Measurements from ENCODE around the gene SNAPIN.

- TF ChIP-seq CTCF (IDR thresholded peaks at IDR 0.05 in 4 of 5, conservative IDR thresholded peaks at IDR 0.05 in 1 of 5), result no peak
- TF ChIP-seq POLR2A (IDR thresholded peaks at IDR 0.05), result no peak
Observed at GRCh38 chr1:153678519-153679336, 20.2 kb downstream of the SNAPIN start, which contains the start of gene NPR1.

All from gastrocnemius medialis (tissue), 4 donors.